GM18909 (cell line): ENCODE data around the gene ATG4A.

ENCODE experiments used
- ATAC-seq: cut with Tn5 transposase; IDR thresholded peaks from one replicate; pipeline ENCODE4 v1.9.1; 2021; ENCODE audit warnings: mild to moderate bottlenecking; ENCODE audit not compliant: unreplicated experiment, poor library complexity

Gene ATG4A

DNA sequence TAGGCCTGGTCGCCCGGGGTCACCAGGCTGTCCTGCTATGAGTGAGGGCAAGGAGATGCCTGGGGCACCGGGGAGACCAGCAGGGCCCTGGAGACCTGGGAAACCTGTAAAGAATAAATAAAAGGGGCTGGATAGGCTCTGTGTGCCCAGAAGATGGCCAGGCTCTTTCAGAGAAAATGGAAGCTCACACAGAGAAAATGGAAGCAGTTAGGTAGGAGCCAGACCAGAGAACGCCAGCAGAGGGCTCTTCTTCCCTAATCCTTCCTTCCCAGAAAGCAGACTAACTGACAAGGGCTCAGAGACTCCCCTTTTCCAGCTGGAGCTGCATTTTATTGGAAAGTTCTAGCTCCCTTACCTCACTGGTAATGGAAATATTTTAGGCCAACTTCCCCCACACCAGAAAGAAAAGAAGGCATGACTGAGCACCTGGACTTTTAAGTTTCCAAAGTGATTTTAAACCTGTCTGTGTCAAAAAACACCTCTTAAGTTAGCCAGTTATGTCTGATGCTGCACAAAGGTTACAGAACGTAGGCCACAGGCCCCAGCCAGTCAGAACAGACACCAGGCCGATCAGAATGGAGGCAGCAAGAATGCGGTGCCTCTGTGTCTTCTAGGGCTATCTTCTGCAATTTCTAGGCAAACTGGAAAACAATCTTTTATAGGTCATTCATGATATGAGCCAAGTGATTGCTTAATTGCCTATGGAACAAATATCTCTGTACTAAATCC, 74.0 kb downstream of the ATG4A start:
- peak; percentile 48 for ATAC-seq

DNA sequence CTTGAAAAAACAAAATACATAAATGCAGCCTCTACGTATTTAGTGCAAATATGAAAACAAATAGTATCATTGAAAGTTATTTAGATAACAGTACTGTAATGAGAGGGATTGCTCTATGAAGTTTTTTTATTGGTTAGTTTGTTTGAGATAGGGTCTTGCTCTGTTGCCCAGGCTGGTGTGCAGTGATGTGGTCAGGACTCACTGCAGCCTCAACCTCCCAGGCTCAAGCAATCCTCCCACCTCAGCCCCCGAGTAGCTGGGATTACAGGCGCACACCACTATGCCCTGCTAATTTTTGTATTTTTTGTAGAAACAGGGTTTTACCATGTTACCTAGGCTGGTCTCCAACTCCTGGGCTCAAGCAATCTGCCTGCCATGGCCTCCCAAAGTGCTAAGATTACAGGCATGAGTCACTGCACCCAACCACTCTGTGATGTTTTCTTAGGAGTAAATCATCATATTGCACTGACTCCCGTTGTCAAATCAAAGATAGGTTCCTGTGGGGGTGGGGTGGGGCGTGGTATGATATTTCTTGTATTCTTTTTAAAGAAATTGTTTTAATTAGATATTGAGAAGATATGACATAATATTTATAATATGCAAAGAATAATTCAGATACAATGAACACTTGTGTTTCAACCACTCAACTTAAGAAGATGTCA, 75.8 kb downstream of the ATG4A start:
- no peak for ATAC-seq

DNA sequence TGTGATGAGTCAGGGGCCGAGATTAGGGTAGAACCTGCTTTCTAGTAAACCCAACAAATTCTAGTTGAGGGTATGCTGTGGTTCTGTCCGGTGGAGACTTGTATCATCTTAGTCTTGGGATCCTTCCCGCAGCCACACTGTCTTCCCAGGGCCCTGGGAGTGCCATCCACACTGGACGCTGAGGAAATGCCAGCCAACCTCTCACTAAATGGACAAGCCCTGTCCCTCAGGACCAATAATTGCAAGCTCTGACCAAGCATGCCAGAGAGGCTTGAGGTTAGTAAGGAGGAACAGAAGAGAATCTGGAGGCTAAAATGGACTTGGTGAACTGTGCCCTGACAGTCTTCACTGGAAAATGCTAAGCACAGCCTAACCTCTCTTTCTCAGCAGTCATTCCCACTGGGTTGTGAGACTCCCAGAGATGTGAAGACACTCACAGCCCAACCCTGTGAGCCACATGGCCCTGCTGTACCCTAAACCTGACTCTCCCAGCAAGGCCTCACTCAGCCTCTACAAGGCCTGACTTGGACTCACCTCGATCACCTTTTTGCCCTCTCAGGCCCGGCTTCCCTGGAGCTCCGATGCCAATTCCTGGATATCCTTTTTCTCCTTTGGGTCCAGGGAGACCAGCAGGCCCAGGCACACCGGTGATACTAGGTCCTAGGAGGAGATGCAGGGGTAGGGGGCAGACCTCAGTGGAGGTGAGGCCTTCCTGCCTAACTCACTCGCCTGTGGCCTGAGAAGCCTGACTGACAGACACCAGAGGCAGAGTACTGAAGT, 77.6 kb downstream of the ATG4A start:
- ATAC-seq = no peak

DNA sequence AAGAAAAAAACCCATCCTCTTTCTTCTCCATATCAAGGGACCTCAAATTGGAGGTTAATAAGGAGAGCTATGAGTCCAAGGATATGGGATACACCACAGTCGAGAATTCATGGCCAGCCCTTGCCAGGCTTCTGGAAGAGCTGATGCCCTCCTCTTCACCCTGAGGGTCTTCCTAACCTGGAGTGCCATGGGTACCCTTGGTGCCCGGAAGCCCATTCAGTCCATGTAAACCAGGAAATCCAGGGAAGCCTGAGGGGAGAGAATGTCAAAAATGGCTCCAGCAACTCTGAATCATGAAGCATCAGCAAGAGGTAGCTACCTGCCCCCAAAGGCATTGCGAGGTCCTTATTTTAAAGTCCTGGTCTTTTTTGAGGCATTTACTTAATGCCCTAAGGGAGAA, 78.2 kb downstream of the ATG4A start:
- no peak for ATAC-seq

DNA sequence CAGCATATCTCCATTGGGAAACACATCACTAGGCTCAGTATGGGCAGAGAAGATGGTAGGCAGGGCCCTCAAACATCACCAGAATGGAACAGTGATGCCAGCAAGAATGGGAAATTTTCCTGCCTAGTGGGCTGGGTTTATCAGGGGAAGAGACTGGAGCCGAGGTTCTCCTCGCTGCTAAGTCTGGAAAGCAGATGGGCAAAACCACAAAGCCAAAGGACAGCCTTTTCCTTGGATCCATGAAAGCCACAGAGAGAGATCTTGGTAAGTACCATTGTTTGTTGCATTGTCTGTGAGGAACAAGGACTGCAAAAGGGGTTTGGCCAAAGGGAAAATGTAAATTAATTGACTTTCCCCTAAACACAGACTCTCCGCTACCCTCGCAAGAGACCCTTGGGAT, 80.1 kb downstream of the ATG4A start:
- ATAC-seq = no peak

DNA sequence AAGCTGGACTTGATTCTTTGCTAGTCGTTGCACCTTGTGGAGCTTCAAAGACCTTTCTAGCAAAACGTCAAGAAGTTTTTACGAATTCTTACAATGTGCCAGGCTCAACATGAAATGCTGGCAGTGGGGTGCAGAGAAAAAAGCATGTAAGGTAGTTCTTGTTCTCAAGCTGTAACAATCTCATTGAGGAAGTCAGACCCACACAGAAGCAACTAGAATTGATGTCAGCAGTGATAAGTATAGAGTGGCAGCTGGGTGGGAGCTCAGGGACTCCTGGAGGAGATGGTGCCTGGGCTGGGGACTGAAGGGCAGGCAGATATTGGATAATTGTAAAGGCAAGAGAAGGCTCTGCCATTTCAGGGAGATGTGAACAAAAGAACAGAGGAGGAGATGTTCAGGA, 82.3 kb downstream of the ATG4A start:
- no peak for ATAC-seq

DNA sequence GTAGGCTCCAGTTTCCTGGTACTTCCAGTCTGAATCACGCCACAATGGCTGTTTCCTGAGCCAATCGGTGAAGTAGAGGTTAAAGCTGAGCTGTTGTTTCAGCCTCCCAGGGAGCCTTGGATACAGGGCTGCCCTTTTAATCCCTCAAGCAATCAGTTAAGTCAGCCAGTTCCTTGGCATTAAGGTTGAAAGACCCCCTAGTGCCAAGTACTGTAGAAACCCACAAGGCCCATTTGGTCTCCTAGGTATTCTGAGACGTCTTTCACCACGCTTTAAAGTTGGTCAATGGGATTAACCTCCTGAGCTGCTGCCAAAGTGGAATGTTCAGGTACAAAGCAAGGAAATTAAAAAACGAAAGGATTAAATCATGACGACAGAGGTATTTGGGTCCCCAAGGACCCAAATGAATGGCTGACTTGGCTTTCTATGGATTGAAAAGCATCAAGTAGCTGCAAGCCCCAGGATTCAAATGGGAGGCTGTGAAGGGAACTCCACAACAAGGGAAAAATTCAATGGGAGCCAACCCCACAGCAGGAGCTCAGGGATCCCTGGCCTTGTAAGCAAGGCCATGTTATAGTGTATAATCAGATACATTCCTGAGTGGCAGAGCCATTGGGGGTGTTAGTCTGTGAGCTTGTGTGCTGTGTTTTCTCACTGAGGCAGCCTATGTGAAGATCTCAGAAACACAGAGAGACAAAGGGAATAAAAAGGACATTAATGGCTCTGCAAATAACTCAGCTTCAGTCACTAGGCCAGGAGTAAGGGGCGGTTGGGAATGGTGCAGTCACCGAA, 86.0 kb downstream of the ATG4A start:
- no peak for ATAC-seq

DNA sequence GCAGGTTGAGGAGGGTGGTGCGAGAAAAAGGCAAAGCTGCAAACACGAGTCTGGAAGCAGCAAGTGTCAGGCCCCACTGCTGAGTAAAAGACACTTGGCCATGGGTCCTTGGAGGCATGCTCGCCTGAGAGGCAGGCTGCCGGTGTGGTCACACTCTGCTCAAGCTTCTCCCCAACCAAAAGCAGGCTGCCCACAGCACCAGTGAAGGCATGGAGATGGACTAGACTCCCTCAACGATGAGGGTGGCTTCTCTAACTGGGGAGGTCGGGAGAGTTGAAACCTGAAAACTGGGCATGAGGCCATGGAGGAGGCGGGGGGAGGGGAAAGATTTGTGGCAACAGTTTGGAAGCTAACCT, 86.5 kb downstream of the ATG4A start:
- no peak for ATAC-seq

DNA sequence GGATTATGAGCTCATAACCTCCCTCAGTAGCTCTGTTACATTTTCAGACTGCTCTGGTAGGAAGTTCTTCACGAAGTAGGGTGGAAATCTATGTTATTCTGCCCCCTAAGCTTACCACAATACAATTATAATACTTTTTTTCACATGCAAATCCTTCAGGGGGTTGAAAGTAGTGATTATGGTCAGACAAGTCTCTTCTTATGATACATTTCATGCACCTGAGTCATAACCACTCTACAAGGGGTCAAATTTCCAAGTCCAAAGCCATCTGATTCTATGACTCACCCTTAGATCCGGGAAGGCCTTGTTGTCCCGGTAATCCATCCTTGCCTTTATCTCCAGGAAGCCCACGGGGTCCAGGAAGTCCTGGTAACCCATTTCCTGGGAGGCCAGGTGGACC, 95.2 kb downstream of the ATG4A start:
- no peak for ATAC-seq

DNA sequence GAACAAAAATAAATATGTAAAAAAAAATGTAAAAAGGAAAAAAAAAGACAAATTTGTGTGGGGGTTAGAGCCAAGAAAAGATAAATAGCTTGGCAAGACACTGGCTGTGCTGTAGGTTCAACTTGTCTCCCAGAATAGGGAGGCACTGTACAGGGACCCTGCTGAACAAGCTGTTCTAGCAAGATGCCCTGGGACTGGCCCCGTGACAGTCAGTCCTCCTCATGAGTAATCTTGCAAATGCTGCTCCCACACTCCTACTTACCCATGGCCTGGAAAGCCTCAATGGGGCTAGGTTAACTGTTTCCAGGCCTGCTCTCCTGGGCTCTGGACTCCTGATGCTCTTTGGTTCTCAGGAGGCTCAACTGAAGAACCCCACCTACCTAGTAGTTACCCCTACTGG, 106.8 kb downstream of the ATG4A start:
- no peak for ATAC-seq

DNA sequence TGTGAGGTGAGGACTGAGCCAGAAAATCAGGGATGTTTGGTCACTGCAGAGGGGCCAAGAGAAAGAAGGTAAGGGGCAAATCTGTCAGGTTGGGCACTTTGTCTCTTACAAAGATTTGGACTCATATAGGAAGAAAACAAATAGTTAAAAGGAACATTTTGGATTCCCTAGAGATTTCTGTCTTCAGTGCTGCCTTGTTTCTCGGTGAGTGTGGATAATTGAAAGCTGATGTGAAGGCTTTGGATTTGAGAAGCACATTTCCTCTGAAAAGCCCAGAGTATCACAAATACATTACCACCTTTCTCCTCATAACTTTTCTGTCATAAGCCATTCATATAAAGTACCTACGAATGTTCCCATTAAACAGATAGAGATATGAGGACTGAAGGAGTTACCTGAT, 107.5 kb downstream of the ATG4A start:
- ATAC-seq = no peak

DNA sequence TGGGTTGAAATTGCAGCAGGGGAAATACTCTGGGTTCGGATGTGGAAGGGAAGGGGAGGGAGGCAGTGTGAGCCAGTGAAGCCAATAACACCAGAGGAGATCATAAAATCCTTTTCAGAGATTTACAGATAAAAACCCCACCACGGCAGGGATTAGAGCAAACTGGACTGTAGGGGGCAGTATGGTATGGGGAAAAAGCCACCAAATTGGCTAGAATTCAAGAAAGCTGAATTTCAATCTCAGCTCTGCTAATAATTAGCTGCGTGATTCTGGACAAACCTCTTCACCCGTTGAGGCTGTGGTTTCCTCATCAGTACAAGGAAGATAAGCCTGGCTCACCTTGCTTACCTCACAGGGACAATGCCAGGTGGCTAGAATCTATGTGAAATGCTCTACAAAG, 108.1 kb downstream of the ATG4A start:
- peak; percentile 77 for ATAC-seq

DNA sequence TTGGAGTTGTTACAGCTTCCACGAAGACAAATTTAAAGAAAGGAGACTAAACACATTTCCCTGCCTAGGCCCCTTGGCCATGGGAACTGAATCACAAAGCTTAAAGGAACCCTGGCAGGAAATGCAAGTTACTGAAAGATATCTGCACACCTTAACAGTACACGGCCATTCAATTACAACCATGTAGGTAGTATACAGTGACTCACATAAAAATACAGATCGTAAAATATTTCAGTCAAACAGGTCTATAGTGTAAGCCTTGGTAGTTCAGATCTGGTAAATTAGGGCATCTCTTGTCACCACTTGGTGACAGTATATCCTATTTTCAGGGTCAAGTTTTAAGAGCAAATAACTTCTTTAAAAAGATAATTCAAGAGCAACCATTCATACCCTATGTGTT, 112.0 kb downstream of the ATG4A start:
- no peak for ATAC-seq
